ENCODE results near the gene UNC5A.

Gene UNC5A

GRCh38 chr5:176803068-176803942 lies 7.1 kb upstream of the UNC5A start:
- TF ChIP-seq CTCF (conservative IDR thresholded peaks at IDR 0.05) = no peak
- no peak for TF ChIP-seq ZFX (IDR thresholded peaks at IDR 0.05)
- H3K27ac ChIP-seq = no peak overlapping the region

GRCh38 chr5:176803943-176804498 lies 6.3 kb upstream of the UNC5A start:
- no peak for TF ChIP-seq ZFX (IDR thresholded peaks at IDR 0.05)
- H3K27ac ChIP-seq = no peak overlapping the region

GRCh38 chr5:176806137-176806536 lies 4.2 kb upstream of the UNC5A start:
- H3K27ac ChIP-seq = no peak overlapping the region
- TF ChIP-seq CTCF (conservative IDR thresholded peaks at IDR 0.05) = no peak
- no peak for TF ChIP-seq ZFX (IDR thresholded peaks at IDR 0.05)

GRCh38 chr5:176809544-176810080 lies 747 bp upstream of the UNC5A start:
- H3K27ac ChIP-seq = no peak overlapping the region

GRCh38 chr5:176810687-176811501 lies 535 bp downstream of the UNC5A start:
- TF ChIP-seq ZFX (IDR thresholded peaks at IDR 0.05) (no peak), CTCF (conservative IDR thresholded peaks at IDR 0.05) (no peak)

More at GRCh38 chr5:176809544-176810080, 747 bp upstream of the UNC5A start:
- TF ChIP-seq CTCF (conservative IDR thresholded peaks at IDR 0.05) = no peak
- no peak for TF ChIP-seq ZFX (IDR thresholded peaks at IDR 0.05)

DNA sequence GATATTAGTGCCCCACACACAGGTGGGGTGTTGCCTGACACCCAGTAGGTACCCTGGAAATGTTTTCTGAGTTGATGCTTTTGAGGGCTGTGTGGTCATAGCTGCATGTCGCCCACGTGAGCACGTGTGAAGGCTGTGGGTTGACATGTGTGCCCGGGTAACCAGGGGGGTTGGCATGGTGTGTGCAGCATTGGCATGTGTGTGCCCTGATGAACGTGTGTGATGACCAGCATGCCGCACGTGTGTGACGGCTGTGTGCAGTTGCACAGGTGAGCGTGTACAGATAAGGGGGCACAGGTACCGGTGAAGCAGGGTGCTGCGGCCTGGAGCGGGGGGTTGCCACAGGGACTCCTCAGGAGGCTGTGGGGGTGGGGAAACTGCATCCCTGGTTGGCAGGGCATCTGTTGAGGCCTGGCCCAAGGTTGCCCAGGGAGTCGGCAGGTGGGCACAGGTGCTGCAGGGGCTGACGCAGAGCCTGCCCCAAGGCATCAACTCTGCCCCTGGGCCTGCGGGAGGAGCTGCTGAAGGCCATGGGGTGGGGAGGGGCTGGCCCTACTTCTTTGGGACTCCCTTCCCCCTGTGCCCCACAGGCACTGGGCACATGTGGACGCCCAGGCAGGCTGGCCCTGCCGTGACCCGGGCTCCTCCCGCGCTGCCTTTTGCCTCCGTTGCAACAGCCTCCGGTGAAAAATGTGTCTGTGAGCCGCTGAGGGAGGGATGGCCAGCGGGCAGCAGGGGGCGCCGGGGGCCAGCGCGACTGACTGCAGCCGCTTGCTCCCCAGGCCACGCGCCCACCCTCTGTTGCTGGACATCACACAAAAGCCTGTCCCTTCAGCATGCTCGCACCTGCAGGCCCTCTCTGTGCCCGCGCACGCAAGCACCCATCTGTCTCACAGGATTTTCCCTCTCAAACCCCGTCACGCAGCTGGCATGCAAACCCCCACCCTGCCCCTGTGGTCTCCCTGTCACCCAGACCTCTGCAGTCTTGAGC lies 2.2 kb downstream of the UNC5A start:
- no peak for TF ChIP-seq ZFX (IDR thresholded peaks at IDR 0.05)
- TF ChIP-seq CTCF (conservative IDR thresholded peaks at IDR 0.05) = peak; percentile 74
- H3K27ac ChIP-seq = no peak overlapping the region

More at GRCh38 chr5:176810687-176811501, 535 bp downstream of the UNC5A start:
- no peak overlapping the region for H3K27ac ChIP-seq

All from C4-2B (cell line).